Tibial artery (tissue), 4 donors: ENCODE data around the gene ST6GALNAC1.

ENCODE experiments used
- DNase-seq, 2 donors: peaks; one replicate each; pipeline ENCODE4 v3.0.0-alpha.2; 2019
- H3K27ac ChIP-seq, 2 donors: fragments of 200-600 bp; sonication (generic) in 1 of 2; 1 replicate in 1 of 2; 2 replicates in 1 of 2; pipeline ENCODE4 v1.5.1; 2018 to 2019; ENCODE audit warnings: mild to moderate bottlenecking in 1 of 2
- H3K27me3 ChIP-seq, 2 donors: fragments of 200-600 bp; sonication (generic) in 1 of 2; one replicate each; pipeline versions ENCODE4 v1.5.1 to v1.6.0; 2016 to 2019
- H3K36me3 ChIP-seq, 3 donors: fragments of 200-600 bp; sonication (generic) in 2 of 3; one replicate each; pipeline ENCODE4 v1.5.1; 2016 to 2019; ENCODE audit warnings: mild to moderate bottlenecking in 2 of 3
- H3K4me1 ChIP-seq, 4 donors: fragments of 200-600 bp; sonication (generic) in 2 of 4; 1 replicate in 3 of 4; 2 replicates in 1 of 4; pipeline ENCODE4 v1.5.1; 2016 to 2019
- H3K4me3 ChIP-seq, 2 donors: fragments of 200-600 bp; sonication (generic) in 1 of 2; 1 replicate in 1 of 2; 2 replicates in 1 of 2; pipeline ENCODE4 v1.5.1; 2018 to 2019; ENCODE audit warnings: mild to moderate bottlenecking in 2 of 2
- H3K9me3 ChIP-seq, 3 donors: fragments of 200-600 bp; sonication (generic) in 1 of 3; one replicate each; pipeline ENCODE4 v1.5.1; 2016 to 2019
- CTCF ChIP-seq, 2 experiments: fragments of 200-600 bp in 1 of 2; fragments of 450-650 bp in 1 of 2; IDR thresholded peaks; one replicate each; pipeline ENCODE4 v1.5.1; 2017 to 2019; ENCODE audit warnings: antibody characterized with exemption in 2 of 2, mild to moderate bottlenecking in 1 of 2, moderate library complexity in 1 of 2
- intact Hi-C: fragments of 100-400 bp; cut with DNase I; formaldehyde crosslinking; loops from one replicate; pipeline ENCODE4 v1.15.0; 2023; ENCODE audit warnings: low total_unique reads

ST6GALNAC1 gene

GRCh38 chr17:76684756-76685155, 41.2 kb upstream of the ST6GALNAC1 start:
- H3K4me1 ChIP-seq, result peaks cover 6 to 61% (median 43%) of the 10 kb centered on the region in 4 donors
- H3K27ac ChIP-seq, result peak overlapping the region in 1 of 2 donors; percentile 89
- no peak overlapping the region for H3K4me3 ChIP-seq
- H3K36me3 ChIP-seq, result peaks cover 28 to 53% (median 42%) of the 10 kb centered on the region in 3 donors
- no peak for TF ChIP-seq CTCF (IDR thresholded peaks at IDR 0.05)
- H3K27me3 ChIP-seq, result no peaks in the 10 kb centered on the region
- intact Hi-C loops, result no loop called here
- no peak for DNase-seq
- H3K9me3 ChIP-seq, result no peaks in the 10 kb centered on the region

- Histone ChIP-seq H3K36me3 (peaks cover 28 to 53% (median 43%) of the 10 kb centered on the region in 3 donors), H3K27me3 (no peaks in the 10 kb centered on the region), H3K4me1 (peaks cover 6 to 55% (median 38%) of the 10 kb centered on the region in 4 donors), H3K9me3 (no peaks in the 10 kb centered on the region), H3K27ac (peak overlapping the region in 1 of 2 donors; percentile 89), H3K4me3 (no peak overlapping the region)
- TF ChIP-seq CTCF (IDR thresholded peaks at IDR 0.05), result no peak
- intact Hi-C loops, result no loop called here
- DNase-seq, result no peak
Observed at GRCh38 chr17:76683921-76684745, 40.6 kb upstream of the ST6GALNAC1 start.

- Histone ChIP-seq H3K36me3 (peaks cover 28 to 61% (median 52%) of the 10 kb centered on the region in 3 donors), H3K9me3 (no peaks in the 10 kb centered on the region), H3K27ac (peak overlapping the region in 1 of 2 donors; percentile 49), H3K4me3 (no peak overlapping the region), H3K27me3 (no peaks in the 10 kb centered on the region), H3K4me1 (peaks cover 2 to 45% (median 28%) of the 10 kb centered on the region in 4 donors)
- DNase-seq, result no peak
- TF ChIP-seq CTCF (IDR thresholded peaks at IDR 0.05), result no peak
- intact Hi-C loops, result no loop called here
Observed at GRCh38 chr17:76683011-76683755, 39.6 kb upstream of the ST6GALNAC1 start.

GRCh38 chr17:76682296-76682695, 38.7 kb upstream of the ST6GALNAC1 start:
- Histone ChIP-seq H3K27me3 (no peaks in the 10 kb centered on the region), H3K36me3 (peaks cover 37 to 68% (median 58%) of the 10 kb centered on the region in 3 donors), H3K4me1 (peaks cover 0 to 36% (median 19%) of the 10 kb centered on the region in 4 donors), H3K27ac (peak overlapping the region in 1 of 2 donors; percentile 49), H3K9me3 (no peaks in the 10 kb centered on the region), H3K4me3 (no peak overlapping the region)
- intact Hi-C loops, result no loop called here
- DNase-seq, result no peak
- no peak for TF ChIP-seq CTCF (IDR thresholded peaks at IDR 0.05)

- Histone ChIP-seq H3K9me3 (no peaks in the 10 kb centered on the region), H3K27me3 (no peaks in the 10 kb centered on the region), H3K4me1 (peaks cover 0 to 28% (median 12%) of the 10 kb centered on the region in 4 donors), H3K27ac (peak overlapping the region in 1 of 2 donors; percentile 49), H3K4me3 (no peak overlapping the region), H3K36me3 (peaks cover 45 to 76% (median 64%) of the 10 kb centered on the region in 3 donors)
- peak in 1 of 2 donors; percentile 72 for DNase-seq
- intact Hi-C loops, result no loop called here
- peak; percentile 56 to 61 for TF ChIP-seq CTCF (IDR thresholded peaks at IDR 0.05)
Observed at GRCh38 chr17:76681222-76682137, 37.9 kb upstream of the ST6GALNAC1 start.
